Measurements from ENCODE around the gene PSENEN. TPM values are rescaled to one million over a fixed set of nuclear protein-coding genes. Genes with fewer than 3 reads are reported as not detected.

Gene PSENEN
- total RNA-seq, 1 donor from 2014 or later: 60.0 TPM

- Histone ChIP-seq H3K36me3 (no peaks in the 10 kb centered on the region), H3K4me1 (peaks cover 12% of the 10 kb centered on the region), H3K27ac (no peak within 1 kb of the TSS), H3K27me3 (ENCODE audit: low read depth) (no peaks in the 10 kb centered on the region), H3K9me3 (no peaks in the 10 kb centered on the region), H3K4me3 (no peak within 1 kb of the TSS)
- ATAC-seq: peak in 1 of 2 donors; percentile 9
- intact Hi-C loops (cut with DNase I): no loop called here
- TF ChIP-seq CTCF (IDR thresholded peaks at IDR 0.05): no peak
- no peak for DNase-seq
These were observed 41.2 kb upstream of the PSENEN start, which contains the start of gene ZBTB32 for GRCh38 chr19:35704218-35704617. TSS of gene ZBTB32 (plus strand) at chr19:35704558. CDS start at chr19:35714627, 10,069 bp downstream.

- no peak overlapping the region for H3K27ac ChIP-seq
- no peaks in the 10 kb centered on the region for H3K4me1 ChIP-seq
- no peak overlapping the region for H3K4me3 ChIP-seq
- no peaks in the 10 kb centered on the region for H3K27me3 ChIP-seq (ENCODE audit: low read depth)
- no peak for TF ChIP-seq CTCF (IDR thresholded peaks at IDR 0.05)
- no peak for ATAC-seq
- no peaks in the 10 kb centered on the region for H3K9me3 ChIP-seq
- intact Hi-C loops (cut with DNase I): no loop called here
- H3K36me3 ChIP-seq: no peaks in the 10 kb centered on the region
- no peak for DNase-seq
These were observed 37.1 kb upstream of the PSENEN start for GRCh38 chr19:35708391-35708790.

- Histone ChIP-seq H3K4me3 (no peak overlapping the region), H3K36me3 (no peaks in the 10 kb centered on the region), H3K27ac (no peak overlapping the region), H3K4me1 (peaks cover 9% of the 10 kb centered on the region), H3K27me3 (ENCODE audit: low read depth) (no peaks in the 10 kb centered on the region), H3K9me3 (no peaks in the 10 kb centered on the region)
- no peak for ATAC-seq
- DNase-seq: no peak
- intact Hi-C loops (cut with DNase I): no loop called here
- no peak for TF ChIP-seq CTCF (IDR thresholded peaks at IDR 0.05)
These were observed 34.4 kb upstream of the PSENEN start for GRCh38 chr19:35710784-35711723.

GRCh38 chr19:35712567-35713505, 32.6 kb upstream of the PSENEN start:
- Histone ChIP-seq H3K4me3 (no peak overlapping the region), H3K4me1 (peaks cover 11% of the 10 kb centered on the region), H3K9me3 (no peaks in the 10 kb centered on the region), H3K27me3 (ENCODE audit: low read depth) (no peaks in the 10 kb centered on the region), H3K36me3 (no peaks in the 10 kb centered on the region), H3K27ac (no peak overlapping the region)
- intact Hi-C loops (cut with DNase I): no loop called here
- no peak for TF ChIP-seq CTCF (IDR thresholded peaks at IDR 0.05)
- ATAC-seq (no peak), DNase-seq (no peak)

- H3K27me3 ChIP-seq (ENCODE audit: low read depth): no peaks in the 10 kb centered on the region
- H3K4me3 ChIP-seq: no peak overlapping the region
- no peak for ATAC-seq
- TF ChIP-seq CTCF (IDR thresholded peaks at IDR 0.05): no peak
- H3K4me1 ChIP-seq: peaks cover 12% of the 10 kb centered on the region
- no peaks in the 10 kb centered on the region for H3K36me3 ChIP-seq
- no peaks in the 10 kb centered on the region for H3K9me3 ChIP-seq
- intact Hi-C loops (cut with DNase I): no loop called here
- H3K27ac ChIP-seq: no peak overlapping the region
- no peak for DNase-seq
These were observed 32.0 kb upstream of the PSENEN start for GRCh38 chr19:35713506-35713850.
